Kidney epithelial cell (primary cell): ENCODE results near the gene GRM2. TPM values are rescaled to one million over a fixed set of nuclear protein-coding genes. Genes with fewer than 3 reads are reported as not detected.

Experiments
- DNase-seq: peaks from one replicate; pipeline ENCODE4 v3.0.0-alpha.2; 2010; ENCODE audit warnings: low read depth
- H3K27me3 ChIP-seq: 2 replicates; pipeline ENCODE4 v1.6.0; 2011; ENCODE audit warnings: low read length; ENCODE audit not compliant: control insufficient read depth, insufficient read depth
- H3K36me3 ChIP-seq: 2 replicates; pipeline ENCODE4 v1.5.1; 2011; ENCODE audit warnings: low read length; ENCODE audit not compliant: control insufficient read depth, insufficient read depth
- H3K4me3 ChIP-seq: 2 replicates; pipeline ENCODE4 v1.5.1; 2011; ENCODE audit warnings: low read depth, mild to moderate bottlenecking, control low read depth, low read length
- total RNA-seq: library from RNA; depleted of rRNA; stranded (reverse); fragments of >200 nt; gene quantifications from 2 replicates; pipeline ENCODE4 v1.2.3, GENCODE V29; 2015
- TF ChIP-seq, protein P1 (sequence below): IDR thresholded peaks from 2 replicates; pipeline ENCODE4 v1.5.1; 2011; ENCODE audit warnings: mild to moderate bottlenecking, moderate library complexity, low read length, control low read depth, inconsistent platforms; ENCODE audit not compliant: insufficient read depth, poor library complexity, severe bottlenecking

Gene GRM2
- total RNA-seq, 1 donor from 2014 or later: not detected

DNA sequence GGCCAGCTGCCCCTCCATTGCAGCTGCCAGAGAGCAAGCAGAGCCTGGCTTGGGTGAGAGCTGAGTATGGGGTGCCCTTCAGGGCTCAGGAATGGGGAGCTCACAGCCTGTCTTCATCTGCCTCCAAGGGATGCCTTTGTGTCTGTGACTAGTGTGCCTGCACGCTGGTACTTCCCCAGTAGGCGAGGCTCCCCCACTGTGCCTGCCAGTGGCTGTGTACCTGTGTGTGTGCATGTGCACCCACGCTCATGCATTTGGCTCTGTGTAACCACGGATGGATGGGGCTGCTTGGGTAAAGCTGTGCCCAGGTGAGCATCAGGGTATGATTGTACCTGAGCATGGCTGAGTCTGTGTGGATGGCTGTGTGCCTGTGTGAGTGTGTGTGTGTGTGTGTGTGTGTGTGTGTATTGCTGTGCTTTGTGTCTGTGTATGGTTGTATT lies 2.3 kb upstream of the GRM2 start:
- Histone ChIP-seq H3K27me3 (peaks cover 23% of the 10 kb centered on the region), H3K4me3 (no peak overlapping the region), H3K36me3 (peaks cover 3% of the 10 kb centered on the region)
- TF ChIP-seq, protein P1, sequence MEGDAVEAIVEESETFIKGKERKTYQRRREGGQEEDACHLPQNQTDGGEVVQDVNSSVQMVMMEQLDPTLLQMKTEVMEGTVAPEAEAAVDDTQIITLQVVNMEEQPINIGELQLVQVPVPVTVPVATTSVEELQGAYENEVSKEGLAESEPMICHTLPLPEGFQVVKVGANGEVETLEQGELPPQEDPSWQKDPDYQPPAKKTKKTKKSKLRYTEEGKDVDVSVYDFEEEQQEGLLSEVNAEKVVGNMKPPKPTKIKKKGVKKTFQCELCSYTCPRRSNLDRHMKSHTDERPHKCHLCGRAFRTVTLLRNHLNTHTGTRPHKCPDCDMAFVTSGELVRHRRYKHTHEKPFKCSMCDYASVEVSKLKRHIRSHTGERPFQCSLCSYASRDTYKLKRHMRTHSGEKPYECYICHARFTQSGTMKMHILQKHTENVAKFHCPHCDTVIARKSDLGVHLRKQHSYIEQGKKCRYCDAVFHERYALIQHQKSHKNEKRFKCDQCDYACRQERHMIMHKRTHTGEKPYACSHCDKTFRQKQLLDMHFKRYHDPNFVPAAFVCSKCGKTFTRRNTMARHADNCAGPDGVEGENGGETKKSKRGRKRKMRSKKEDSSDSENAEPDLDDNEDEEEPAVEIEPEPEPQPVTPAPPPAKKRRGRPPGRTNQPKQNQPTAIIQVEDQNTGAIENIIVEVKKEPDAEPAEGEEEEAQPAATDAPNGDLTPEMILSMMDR: no peak
- no peak for DNase-seq

- DNase-seq: no peak
- H3K36me3 ChIP-seq: peaks cover 1% of the 10 kb centered on the region
- peaks cover 23% of the 10 kb centered on the region for H3K27me3 ChIP-seq
These were observed 1.4 kb upstream of the GRM2 start for GRCh38 chr3:51705276-51706020.

DNA sequence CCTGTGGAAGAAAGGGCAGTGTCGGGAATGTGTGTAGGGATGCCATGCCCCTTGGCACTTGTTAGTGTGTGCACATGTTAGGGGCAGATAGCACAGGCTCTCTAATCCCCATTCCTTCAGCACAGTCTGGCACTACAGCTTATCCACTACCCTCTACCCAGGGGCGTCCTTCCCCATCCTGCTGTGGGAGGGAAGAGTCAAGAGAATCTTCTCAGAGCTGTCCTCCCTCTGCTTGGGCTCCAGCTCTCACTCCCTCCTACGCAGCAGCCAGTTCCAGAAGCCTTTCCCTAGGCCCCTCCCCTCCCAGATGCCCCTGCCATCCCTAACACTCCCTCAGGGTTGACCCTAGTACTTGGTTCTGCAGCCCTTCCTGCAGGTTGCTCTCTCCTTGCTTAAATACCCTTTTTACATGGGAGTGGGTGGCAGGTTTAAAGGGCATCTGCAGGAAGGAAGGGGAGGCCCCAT lies 815 bp upstream of the GRM2 start:
- TF ChIP-seq, protein P1: no peak
- Histone ChIP-seq H3K27me3 (peaks cover 23% of the 10 kb centered on the region), H3K36me3 (peaks cover 1% of the 10 kb centered on the region), H3K4me3 (no peak overlapping the region)
- no peak for DNase-seq

More at GRCh38 chr3:51705276-51706020, 1.4 kb upstream of the GRM2 start:
- TF ChIP-seq, protein P1: no peak
- H3K4me3 ChIP-seq: no peak overlapping the region

- TF ChIP-seq, protein P1: no peak
- DNase-seq: no peak
- Histone ChIP-seq H3K4me3 (no peak overlapping the region), H3K36me3 (peaks cover 1% of the 10 kb centered on the region), H3K27me3 (peaks cover 23% of the 10 kb centered on the region)
These were observed 1.5 kb downstream of the GRM2 start for GRCh38 chr3:51708216-51708845.

- no peak for DNase-seq
- Histone ChIP-seq H3K27me3 (peaks cover 23% of the 10 kb centered on the region), H3K4me3 (no peak overlapping the region), H3K36me3 (peaks cover 1% of the 10 kb centered on the region)
- TF ChIP-seq, protein P1: no peak
These were observed 2.1 kb downstream of the GRM2 start for GRCh38 chr3:51709004-51709420.
